Endothelial cell of umbilical vein (primary cell): ENCODE data around the gene BRF1. TPM values are rescaled to one million over a fixed set of nuclear protein-coding genes. Genes with fewer than 3 reads are reported as not detected.

Experiments used
- BruUV-seq: library from RNA; stranded (reverse); fragments of 400-500 nt; replicated peaks from 2 replicates; lab custom pipeline; 2021; lab: Mats Ljungman, UMichigan
- CTCF ChIA-PET: fragments of 300-600, 350-600 bp; sonication (Branson Sonifier 250); formaldehyde crosslinking; loops from one replicate; lab custom pipeline; 2021; ENCODE audit warnings: antibody characterized with exemption, inconsistent platforms; lab: Charles Lee
- POLR2A ChIA-PET: fragments of 300-600, 350-600 bp; sonication (Branson Sonifier 250); formaldehyde crosslinking; loops from one replicate; lab custom pipeline; 2021; ENCODE audit warnings: antibody characterized with exemption, inconsistent platforms; lab: Charles Lee
- DNase-seq: peaks from one replicate; pipeline ENCODE4 v3.0.0-alpha.2; 2011; ENCODE audit warnings: low read depth, low spot score
- FAIRE-seq: peaks from 2 replicates; lab custom pipeline; 2011; peaks lifted over from hg19 to GRCh38; lab: Jason Lieb, UNC
- H2AFZ ChIP-seq: 2 replicates; pipeline ENCODE4 v1.6.0; 2012; ENCODE audit warnings: low read depth, low read length, control low read depth, inconsistent platforms
- H3K27ac ChIP-seq: 2 replicates; pipeline ENCODE4 v1.5.1; 2011; ENCODE audit warnings: low read depth, mild to moderate bottlenecking, control low read depth, low read length, moderate library complexity; ENCODE audit not compliant: insufficient read depth
- H3K27me3 ChIP-seq, 2 experiments: 2 replicates each; pipeline versions ENCODE4 v1.6.0 to v1.6.1; 2011; ENCODE audit warnings: low read length in 2 of 2, mixed read lengths in 1 of 2; ENCODE audit not compliant: control insufficient read depth in 2 of 2, insufficient read depth in 2 of 2
- H3K36me3 ChIP-seq, 2 experiments: 2 replicates in 1 of 2; 3 replicates in 1 of 2; pipeline ENCODE4 v1.5.1; 2011; ENCODE audit warnings: low read length in 2 of 2, mild to moderate bottlenecking in 1 of 2, moderate library complexity in 1 of 2; ENCODE audit not compliant: control insufficient read depth in 2 of 2, insufficient read depth in 2 of 2; ENCODE audit errors: extremely low read depth in 1 of 2
- H3K4me1 ChIP-seq: 3 replicates; pipeline ENCODE4 v1.5.1; 2011; ENCODE audit warnings: mild to moderate bottlenecking, low read length; ENCODE audit not compliant: control insufficient read depth, insufficient read depth; ENCODE audit errors: extremely low read depth
- H3K4me2 ChIP-seq: 2 replicates; pipeline ENCODE4 v1.6.1; 2011; ENCODE audit warnings: low read length, control low read depth, mixed read lengths; ENCODE audit not compliant: insufficient read depth
- H3K4me3 ChIP-seq, 3 experiments: fragments of 200-600 bp in 1 of 3; sonication (generic), shearing (Covaris generic) in 1 of 3; replicated peaks in 1 of 3; 2 replicates each; pipeline ENCODE4 v1.5.1; 2011 to 2016; ENCODE audit warnings: control low read depth in 3 of 3, low read length in 3 of 3, mild to moderate bottlenecking in 2 of 3, inconsistent platforms in 1 of 3, low read depth in 1 of 3, moderate library complexity in 1 of 3; ENCODE audit not compliant: insufficient read depth in 1 of 3
- H3K79me2 ChIP-seq: 2 replicates; pipeline ENCODE4 v1.6.0; 2012; ENCODE audit warnings: low read length, inconsistent platforms; ENCODE audit not compliant: control insufficient read depth, insufficient read depth
- H3K9ac ChIP-seq: replicated peaks from 2 replicates; pipeline ENCODE3; 2011; ENCODE audit warnings: low read length, control low read depth; ENCODE audit not compliant: insufficient read depth; ENCODE audit errors: extremely low read depth
- H3K9me1 ChIP-seq: replicated peaks from 3 replicates; pipeline ENCODE4 v1.6.0; 2011; ENCODE audit warnings: mild to moderate bottlenecking, low read length; ENCODE audit not compliant: control insufficient read depth, insufficient read depth; ENCODE audit errors: extremely low read depth
- H3K9me3 ChIP-seq: replicated peaks from 2 replicates; pipeline ENCODE4 v1.5.1; 2012; ENCODE audit warnings: low read length, inconsistent platforms; ENCODE audit not compliant: control insufficient read depth, insufficient read depth
- H4K20me1 ChIP-seq: replicated peaks from 2 replicates; pipeline ENCODE3; 2011; ENCODE audit warnings: mild to moderate bottlenecking, low read length; ENCODE audit not compliant: control insufficient read depth, insufficient read depth; ENCODE audit errors: extremely low read depth
- CTCF ChIP-seq, 2 donors: IDR thresholded peaks; 1 replicate in 1 of 2; 2 replicates in 1 of 2; pipeline ENCODE4 v1.5.1; 2011; ENCODE audit warnings: low read length in 2 of 2, mild to moderate bottlenecking in 2 of 2, moderate library complexity in 2 of 2, control low read depth in 1 of 2, inconsistent platforms in 1 of 2, low read depth in 1 of 2; ENCODE audit not compliant: insufficient read depth in 1 of 2; ENCODE audit errors: extremely low read depth in 1 of 2
- EZH2 ChIP-seq: IDR thresholded peaks from 2 replicates; pipeline ENCODE4 v1.6.1; 2012; ENCODE audit warnings: borderline replicate concordance, low read depth, mild to moderate bottlenecking, moderate library complexity, low read length, inconsistent platforms; ENCODE audit not compliant: severe bottlenecking
- FOS ChIP-seq: IDR thresholded peaks from 2 replicates; pipeline ENCODE4 v1.6.1; 2011; ENCODE audit warnings: mild to moderate bottlenecking, low read length, moderate library complexity, borderline replicate concordance; ENCODE audit not compliant: insufficient read depth
- GATA2 ChIP-seq: IDR thresholded peaks from 2 replicates; pipeline ENCODE4 v1.7.0; 2011; ENCODE audit warnings: low read depth, mild to moderate bottlenecking, moderate library complexity, mixed read lengths, low read length; ENCODE audit not compliant: insufficient read length, insufficient read depth
- JUN ChIP-seq: IDR thresholded peaks from 2 replicates; pipeline ENCODE4 v1.6.1; 2011; ENCODE audit warnings: borderline replicate concordance, low read depth; ENCODE audit not compliant: insufficient read length, insufficient read depth
- MAX ChIP-seq: IDR thresholded peaks from 2 replicates; pipeline ENCODE4 v1.6.1; 2011; ENCODE audit not compliant: insufficient read depth, insufficient read length
- MYC ChIP-seq: IDR thresholded peaks from one replicate; pipeline ENCODE4 v1.6.1; 2011; ENCODE audit warnings: mild to moderate bottlenecking, low read depth, low read length
- POLR2A ChIP-seq: IDR thresholded peaks from 2 replicates; pipeline ENCODE4 v1.6.1; 2012; ENCODE audit warnings: low read depth, mild to moderate bottlenecking, control low read depth, low read length
- POLR2AphosphoS5 ChIP-seq: IDR thresholded peaks from 2 replicates; pipeline ENCODE4 v1.6.1; 2012; ENCODE audit warnings: low read depth, mild to moderate bottlenecking, control low read depth, low read length, moderate library complexity; ENCODE audit not compliant: insufficient read depth
- dilution Hi-C: fragments of 300-500 bp; cut with MboI; formaldehyde crosslinking; loops from one replicate; pipeline ENCODE4 v1.15.0; 2019; ENCODE audit warnings: low sequenced_read_pairs; ENCODE audit not compliant: extremely low pct_ligation_motif_present
- intact Hi-C: fragments of 100-400 bp; cut with micrococcal nuclease; formaldehyde crosslinking; loops from one replicate; pipeline ENCODE4 v1.10.0; 2022
- polyA plus RNA-seq, 4 experiments: library from polyadenylated mRNA; depleted of rRNA in 3 of 4; stranded (reverse) in 3 of 4; unstranded in 1 of 4; fragments of >200 nt; gene quantifications; 2 replicates each; pipeline versions ENCODE4 v1.2.1 to v1.2.3, GENCODE V29; 2011 to 2012; ENCODE audit warnings: missing spikeins in 1 of 4
- total RNA-seq: library from RNA; stranded (reverse); gene quantifications from 2 replicates; pipeline ENCODE4 v1.2.3, GENCODE V29; 2021

BRF1 gene
- total and polyA plus RNA-seq, 2 donors (not counting 3 experiments of a cell fraction or from before 2014, with no cell fraction given): 19.0 to 47.2 TPM

- Histone ChIP-seq H2AFZ (no peak overlapping the region), H3K36me3 (peaks cover 2 to 28% of the 10 kb centered on the region in 2 experiments), H3K27ac (no peak overlapping the region), H3K9me3 (no peaks in the 10 kb centered on the region), H3K79me2 (peaks cover 14% of the 10 kb centered on the region), H3K4me2 (no peak overlapping the region), H3K4me3 (no peak overlapping the region), H3K4me1 (peaks cover 4% of the 10 kb centered on the region), H3K27me3 (no peaks in the 10 kb centered on the region), H4K20me1 (no peaks in the 10 kb centered on the region), H3K9ac (no peak overlapping the region), H3K9me1 (no peaks in the 10 kb centered on the region)
- ChIA-PET POLR2A (no interaction called here), CTCF (no interaction called here)
- no peak for TF ChIP-seq POLR2AphosphoS5
- BruUV-seq: no TSS peak
- no peak for FAIRE-seq
- intact Hi-C loops: loop anchor here (10.0 kb wide), 1 partner anchor 49 kb away; no protein-coding TSS in a partner anchor
- no peak for DNase-seq
- dilution Hi-C loops: no loop called here
These were observed 47.5 kb downstream of the BRF1 start for GRCh38 chr14:105253329-105253682.

- POLR2A ChIA-PET: no interaction called here
- Histone ChIP-seq H3K4me2 (no peak overlapping the region), H3K9me3 (no peaks in the 10 kb centered on the region), H3K27me3 (no peaks in the 10 kb centered on the region), H4K20me1 (no peaks in the 10 kb centered on the region), H3K9me1 (no peaks in the 10 kb centered on the region), H3K4me3 (no peak overlapping the region), H3K79me2 (peaks cover 14% of the 10 kb centered on the region), H3K27ac (no peak overlapping the region), H3K9ac (no peak overlapping the region), H3K4me1 (peaks cover 7% of the 10 kb centered on the region), H2AFZ (no peak overlapping the region), H3K36me3 (peaks cover 2 to 28% of the 10 kb centered on the region in 2 experiments)
- dilution Hi-C loops (no loop called here), intact Hi-C loops (loop anchor here (10.0 kb wide), 1 partner anchor 48 kb away; no protein-coding TSS in a partner anchor)
- DNase-seq (no peak), FAIRE-seq (no peak)
- no TSS peak for BruUV-seq
- CTCF ChIA-PET: no interaction called here
- TF ChIP-seq POLR2AphosphoS5 (no peak), FOS (no peak), JUN (no peak), CTCF (IDR thresholded peaks at IDR 0.05; ENCODE audit: extremely low read depth in 1 of 2, insufficient read depth in 1 of 2, low read depth in 1 of 2, low read length in 2 of 2) (no peak), EZH2 (no peak), POLR2A (no peak), MYC (no peak), GATA2 (no peak), MAX (no peak)
These were observed 48.1 kb downstream of the BRF1 start for GRCh38 chr14:105252552-105253328.
